Measurements from ENCODE around the gene KRT13.

The KRT13 gene

GRCh38 chr17:41492351-41492750 lies 13.1 kb downstream of the KRT13 start:
- DNase-seq = no peak

- no peak for DNase-seq
Measured at GRCh38 chr17:41491476-41491875, 13.9 kb downstream of the KRT13 start.

GRCh38 chr17:41490000-41490990 lies 15.1 kb downstream of the KRT13 start:
- no peak for DNase-seq

GRCh38 chr17:41489531-41489930 lies 15.9 kb downstream of the KRT13 start, which contains the start of gene KRT36:
Gene KRT36, minus strand, starts transcription at chr17:41489910. Its CDS starts 46 bp downstream, at chr17:41489864.
- no peak for DNase-seq

- DNase-seq = peak; percentile 15
Measured at GRCh38 chr17:41486809-41487530, 18.4 kb downstream of the KRT13 start.

- no peak for DNase-seq
Measured at GRCh38 chr17:41486316-41486715, 19.1 kb downstream of the KRT13 start.

- DNase-seq = no peak
Measured at GRCh38 chr17:41484920-41485904, 20.2 kb downstream of the KRT13 start.

- no peak for DNase-seq
Measured at GRCh38 chr17:41483991-41484826, 21.2 kb downstream of the KRT13 start.

GRCh38 chr17:41483531-41483930 lies 21.9 kb downstream of the KRT13 start:
- no peak for DNase-seq

- no peak for DNase-seq
Measured at GRCh38 chr17:41481036-41481435, 24.4 kb downstream of the KRT13 start, which contains the start of gene KRT35. Gene KRT35, minus strand, starts transcription at chr17:41481151. Its CDS starts 54 bp downstream, at chr17:41481097.

- no peak for DNase-seq
Measured at GRCh38 chr17:41480581-41480980, 24.8 kb downstream of the KRT13 start.

- DNase-seq = no peak
Measured at GRCh38 chr17:41480136-41480535, 25.3 kb downstream of the KRT13 start.

- DNase-seq = no peak
Measured at GRCh38 chr17:41478237-41478636, 27.2 kb downstream of the KRT13 start.

- no peak for DNase-seq
Measured at GRCh38 chr17:41476866-41477815, 28.3 kb downstream of the KRT13 start.

GRCh38 chr17:41475421-41475820 lies 30.0 kb downstream of the KRT13 start:
- DNase-seq = no peak

- no peak for DNase-seq
Measured at GRCh38 chr17:41474863-41475262, 30.5 kb downstream of the KRT13 start.

- no peak for DNase-seq
Measured at GRCh38 chr17:41468346-41468745, 37.1 kb downstream of the KRT13 start.

- DNase-seq = no peak
Measured at GRCh38 chr17:41467561-41467960, 37.9 kb downstream of the KRT13 start.

- DNase-seq = no peak
Measured at GRCh38 chr17:41466988-41467387, 38.4 kb downstream of the KRT13 start, which contains the start of gene KRT32. Gene KRT32, minus strand, starts transcription at chr17:41467386. Its CDS starts 61 bp downstream, at chr17:41467325.

GRCh38 chr17:41464682-41465081 lies 40.7 kb downstream of the KRT13 start:
- DNase-seq = no peak
